ENCODE results near the gene CDK17.

The CDK17 gene

GRCh38 chr12:96256672-96257361 lies 143.4 kb downstream of the CDK17 start:
- Histone ChIP-seq H3F3A (ENCODE audit: insufficient read depth) (no peaks in the 10 kb centered on the region), H3K9me3 (ENCODE audit: insufficient read depth, low read length) (no peaks in the 10 kb centered on the region), H3K27me3 (ENCODE audit: low read length) (no peaks in the 10 kb centered on the region), H3K4me3 (ENCODE audit: insufficient read depth, low read length, poor library complexity, severe bottlenecking) (no peak overlapping the region), H3K9ac (ENCODE audit: low read length) (no peak overlapping the region), H3K27ac (ENCODE audit: low read depth, low read length) (no peak overlapping the region), H3K36me3 (ENCODE audit: low read length) (no peaks in the 10 kb centered on the region), H3K9me2 (replicated peaks; ENCODE audit: insufficient read depth, low read length) (no peaks in the 10 kb centered on the region), H2AFZ (ENCODE audit: low read depth, low read length, severe bottlenecking) (no peak overlapping the region), H3K79me2 (ENCODE audit: insufficient read depth, low read length) (no peaks in the 10 kb centered on the region), H3K4me2 (ENCODE audit: low read depth, low read length, poor library complexity, severe bottlenecking) (no peak overlapping the region), H4K20me1 (ENCODE audit: low read depth, low read length) (no peaks in the 10 kb centered on the region)
- no peak for TF ChIP-seq CTCF (IDR thresholded peaks at IDR 0.05; ENCODE audit: insufficient read depth, low read length, poor library complexity, severe bottlenecking)
- TF ChIP-seq EZH2phosphoT487 (conservative IDR thresholded peaks at IDR 0.05; ENCODE audit: low read length): no peak

- Histone ChIP-seq H3K27ac (ENCODE audit: low read depth, low read length) (no peak overlapping the region), H3K36me3 (ENCODE audit: low read length) (no peaks in the 10 kb centered on the region), H3K4me2 (ENCODE audit: low read depth, low read length, poor library complexity, severe bottlenecking) (no peak overlapping the region), H3K4me3 (ENCODE audit: insufficient read depth, low read length, poor library complexity, severe bottlenecking) (no peak overlapping the region), H4K20me1 (ENCODE audit: low read depth, low read length) (no peaks in the 10 kb centered on the region), H2AFZ (ENCODE audit: low read depth, low read length, severe bottlenecking) (no peak overlapping the region), H3K9me2 (replicated peaks; ENCODE audit: insufficient read depth, low read length) (no peaks in the 10 kb centered on the region), H3K9ac (ENCODE audit: low read length) (no peak overlapping the region), H3K27me3 (ENCODE audit: low read length) (no peaks in the 10 kb centered on the region), H3K79me2 (ENCODE audit: insufficient read depth, low read length) (no peaks in the 10 kb centered on the region), H3F3A (ENCODE audit: insufficient read depth) (no peaks in the 10 kb centered on the region), H3K9me3 (ENCODE audit: insufficient read depth, low read length) (no peaks in the 10 kb centered on the region)
- TF ChIP-seq CTCF (IDR thresholded peaks at IDR 0.05; ENCODE audit: insufficient read depth, low read length, poor library complexity, severe bottlenecking) (no peak), EZH2phosphoT487 (conservative IDR thresholded peaks at IDR 0.05; ENCODE audit: low read length) (no peak)
Measured at GRCh38 chr12:96255077-96255476, 145.2 kb downstream of the CDK17 start.

GRCh38 chr12:96250119-96250685 lies 150.0 kb downstream of the CDK17 start:
- H3K9ac ChIP-seq (ENCODE audit: low read length): no peak overlapping the region
- no peaks in the 10 kb centered on the region for H4K20me1 ChIP-seq (ENCODE audit: low read depth, low read length)
- H3K27ac ChIP-seq (ENCODE audit: low read depth, low read length): no peak overlapping the region
- H3K36me3 ChIP-seq (ENCODE audit: low read length): no peaks in the 10 kb centered on the region
- H3K79me2 ChIP-seq (ENCODE audit: insufficient read depth, low read length): no peaks in the 10 kb centered on the region
- TF ChIP-seq EZH2phosphoT487 (conservative IDR thresholded peaks at IDR 0.05; ENCODE audit: low read length) (no peak), CTCF (IDR thresholded peaks at IDR 0.05; ENCODE audit: insufficient read depth, low read length, poor library complexity, severe bottlenecking) (no peak)
- no peaks in the 10 kb centered on the region for H3K27me3 ChIP-seq (ENCODE audit: low read length)
- H3K9me3 ChIP-seq (ENCODE audit: insufficient read depth, low read length): no peaks in the 10 kb centered on the region
- no peaks in the 10 kb centered on the region for H3K9me2 ChIP-seq (replicated peaks; ENCODE audit: insufficient read depth, low read length)
- H3K4me2 ChIP-seq (ENCODE audit: low read depth, low read length, poor library complexity, severe bottlenecking): no peak overlapping the region
- no peaks in the 10 kb centered on the region for H3F3A ChIP-seq (ENCODE audit: insufficient read depth)
- H3K4me3 ChIP-seq (ENCODE audit: insufficient read depth, low read length, poor library complexity, severe bottlenecking): no peak overlapping the region
- H2AFZ ChIP-seq (ENCODE audit: low read depth, low read length, severe bottlenecking): no peak overlapping the region
